Measurements from ENCODE around the gene SSTR3. TPM values are rescaled to one million over a fixed set of nuclear protein-coding genes. Genes with fewer than 3 reads are reported as not detected.

The SSTR3 gene
- total and polyA plus RNA-seq, 9 donors, result 1.6 to 9.2 (median 4.9) TPM

DNA sequence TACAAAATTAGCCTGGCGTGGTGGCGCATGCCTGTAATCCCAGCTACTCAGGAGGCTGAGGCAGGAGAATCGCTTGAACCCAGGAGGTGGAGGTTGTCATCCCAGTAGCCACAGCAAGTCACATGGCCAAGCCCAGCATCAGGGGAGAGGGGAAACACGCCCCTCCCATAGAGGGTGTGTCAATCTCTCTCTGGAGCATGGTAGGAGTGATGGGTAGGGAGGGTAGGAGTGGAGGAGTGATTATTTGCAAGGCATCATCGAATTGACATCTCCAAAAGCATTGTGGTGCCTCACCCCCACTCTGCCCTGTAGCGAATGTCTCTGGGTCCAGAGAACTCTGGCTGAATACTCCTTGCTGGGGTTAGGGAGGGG, 6.1 kb upstream of the SSTR3 start:
- Histone ChIP-seq H3K36me3 (no peaks in the 10 kb centered on the region), H3K4me3 (no peak overlapping the region), H3K9me3 (no peaks in the 10 kb centered on the region), H3K4me1 (ENCODE audit: insufficient read depth) (no peaks in the 10 kb centered on the region), H3K27ac (no peak overlapping the region), H3K27me3 (no peaks in the 10 kb centered on the region)
- WGBS, 3 donors, result 80 to 88% (median 86%) methylated on average over 6 of the region's 6 CpGs
- intact Hi-C loops (cut with DNase I), result no loop called here
- no peak for TF ChIP-seq EP300 (IDR thresholded peaks at IDR 0.05)
- TF ChIP-seq POLR2A (IDR thresholded peaks at IDR 0.05), result no peak
- TF ChIP-seq CTCF (IDR thresholded peaks at IDR 0.05), result no peak
- DNase-seq, result no peak

GRCh38 chr22:37215890-37216289, 3.6 kb upstream of the SSTR3 start:
- intact Hi-C loops (cut with DNase I), result no loop called here
- Histone ChIP-seq H3K36me3 (no peaks in the 10 kb centered on the region), H3K4me1 (ENCODE audit: insufficient read depth) (peaks cover 8% of the 10 kb centered on the region), H3K9me3 (no peaks in the 10 kb centered on the region), H3K27ac (no peak overlapping the region), H3K27me3 (no peaks in the 10 kb centered on the region), H3K4me3 (no peak overlapping the region)
- DNase-seq, result no peak
- TF ChIP-seq POLR2A (IDR thresholded peaks at IDR 0.05) (no peak), CTCF (IDR thresholded peaks at IDR 0.05) (no peak), EP300 (IDR thresholded peaks at IDR 0.05) (no peak)
- 93 to 95% (median 94%) methylated on average over 9 of the region's 9 CpGs for WGBS, 3 donors

GRCh38 chr22:37214731-37215030, 2.4 kb upstream of the SSTR3 start:
- Histone ChIP-seq H3K27ac (no peak overlapping the region), H3K4me3 (no peak overlapping the region), H3K4me1 (ENCODE audit: insufficient read depth) (peaks cover 8% of the 10 kb centered on the region), H3K27me3 (no peaks in the 10 kb centered on the region), H3K36me3 (no peaks in the 10 kb centered on the region), H3K9me3 (no peaks in the 10 kb centered on the region)
- TF ChIP-seq EP300 (IDR thresholded peaks at IDR 0.05), result no peak
- WGBS, 3 donors, result 71 to 76% (median 74%) methylated on average over 13 of the region's 13 CpGs
- intact Hi-C loops (cut with DNase I), result no loop called here
- peak in 1 of 5 donors; percentile 22 for DNase-seq

DNA sequence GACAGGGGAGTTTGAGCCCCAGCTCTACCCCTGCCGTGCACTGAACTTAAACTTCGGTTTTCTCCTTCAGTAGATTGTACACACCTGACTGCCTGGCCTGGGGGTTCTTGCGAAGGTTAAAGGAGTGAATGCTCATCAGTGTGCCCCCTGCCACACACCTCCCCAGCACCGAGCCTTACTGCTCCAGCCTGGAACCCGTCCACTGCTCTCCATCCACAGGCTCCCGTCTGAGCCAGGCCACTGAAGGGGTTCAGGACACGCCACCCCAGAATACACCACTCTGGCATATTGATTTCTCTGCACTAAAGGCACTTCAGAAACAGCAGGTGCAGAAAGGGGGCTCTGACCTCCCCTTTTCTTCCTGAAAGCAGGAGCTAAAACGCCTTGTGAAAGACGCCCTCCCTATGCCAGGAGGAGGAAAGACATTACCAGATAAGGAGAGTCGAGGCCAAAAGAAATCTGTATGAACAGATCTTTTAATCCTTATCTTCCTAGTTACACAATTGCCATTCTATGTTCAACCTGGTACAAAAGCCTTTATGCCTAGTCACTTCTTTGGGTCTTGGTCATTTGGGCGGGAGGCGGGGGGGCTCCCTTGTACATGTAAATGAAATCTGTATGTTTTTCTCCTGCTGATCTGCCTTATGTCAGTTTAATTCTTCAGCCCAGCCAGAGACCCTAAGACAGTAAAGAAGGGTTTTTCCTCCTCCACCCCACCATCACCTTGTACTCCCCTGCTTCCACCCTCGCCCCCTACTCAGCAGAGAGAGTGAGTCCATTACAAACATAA, 1.9 kb upstream of the SSTR3 start:
- Histone ChIP-seq H3K4me1 (ENCODE audit: insufficient read depth) (peaks cover 8% of the 10 kb centered on the region), H3K36me3 (no peaks in the 10 kb centered on the region), H3K27me3 (no peaks in the 10 kb centered on the region), H3K9me3 (no peaks in the 10 kb centered on the region), H3K4me3 (no peak overlapping the region), H3K27ac (no peak overlapping the region)
- intact Hi-C loops (cut with DNase I), result no loop called here
- peak in 1 of 5 donors; percentile 25 for DNase-seq
- WGBS, 3 donors, result 87 to 89% (median 88%) methylated on average over 13 of the region's 13 CpGs
- TF ChIP-seq EP300 (IDR thresholded peaks at IDR 0.05) (no peak), CTCF (IDR thresholded peaks at IDR 0.05) (no peak), POLR2A (IDR thresholded peaks at IDR 0.05) (no peak)

GRCh38 chr22:37213218-37213855, 1.1 kb upstream of the SSTR3 start:
- WGBS, 3 donors, result 73 to 87% (median 80%) methylated on average over 17 to 18 of the region's 18 CpGs
- Histone ChIP-seq H3K36me3 (no peaks in the 10 kb centered on the region), H3K4me3 (no peak overlapping the region), H3K27ac (peak overlapping the region in 1 of 2 donors; percentile 68), H3K27me3 (no peaks in the 10 kb centered on the region), H3K9me3 (no peaks in the 10 kb centered on the region), H3K4me1 (ENCODE audit: insufficient read depth) (peaks cover 8% of the 10 kb centered on the region)
- intact Hi-C loops (cut with DNase I), result no loop called here
- no peak for DNase-seq
- TF ChIP-seq CTCF (IDR thresholded peaks at IDR 0.05) (no peak), POLR2A (IDR thresholded peaks at IDR 0.05) (no peak), EP300 (IDR thresholded peaks at IDR 0.05) (no peak)

All from ovary (tissue), 9 donors.